ENCODE measurements around the gene ICAM5.
A peak's percentile ranks its signal among the peaks of the same experiment; 100 is the strongest.
"Not testable (repeated sequence)": the region's sequence is repeated elsewhere in the genome, so short reads cannot be mapped to it uniquely, and the experiment has no call there.

Gene ICAM5

DNA sequence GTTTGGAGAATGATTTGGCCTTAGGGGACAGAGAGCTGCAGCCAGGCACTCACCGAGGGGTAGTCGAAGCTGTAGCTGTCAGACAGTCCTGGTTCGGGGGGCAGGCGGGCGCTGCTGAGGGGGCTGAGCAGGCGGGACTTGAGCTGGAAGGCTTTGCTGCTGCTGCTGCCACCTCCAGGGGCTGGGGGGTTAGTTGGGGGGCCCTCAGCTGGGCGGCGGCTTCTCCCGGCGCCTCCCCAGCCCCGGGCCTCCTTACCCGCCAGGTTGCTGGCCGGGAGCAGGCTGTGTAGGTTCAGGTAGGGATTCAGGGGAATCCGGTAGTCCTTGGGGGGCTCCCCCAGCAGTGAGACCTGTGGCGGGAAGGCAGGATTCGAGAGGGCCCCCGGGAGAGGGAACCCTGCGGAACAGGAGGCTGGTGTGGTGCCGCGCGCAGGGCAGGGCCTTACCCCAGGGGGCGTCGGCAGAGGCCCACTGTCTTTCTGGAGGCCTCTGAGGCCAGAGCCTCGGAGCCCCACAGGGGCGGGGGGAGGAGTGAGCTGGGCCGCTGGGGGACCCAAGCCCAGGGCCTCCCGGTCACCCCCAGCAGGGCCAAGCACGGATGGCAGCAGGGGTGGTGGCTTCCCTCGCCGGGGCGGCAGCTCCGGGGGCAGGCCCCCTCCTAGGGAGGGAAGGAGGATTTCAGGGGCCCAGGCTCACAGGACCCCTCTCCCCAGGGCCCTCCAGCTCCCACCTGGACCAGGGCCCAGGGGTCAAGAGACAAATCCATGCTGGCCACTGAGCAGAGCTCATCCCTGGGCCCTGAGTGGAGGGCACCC lies 31.1 kb downstream of the ICAM5 start:
- DNase-seq (ENCODE audit: low read depth in 2 of 2), result no peak

DNA sequence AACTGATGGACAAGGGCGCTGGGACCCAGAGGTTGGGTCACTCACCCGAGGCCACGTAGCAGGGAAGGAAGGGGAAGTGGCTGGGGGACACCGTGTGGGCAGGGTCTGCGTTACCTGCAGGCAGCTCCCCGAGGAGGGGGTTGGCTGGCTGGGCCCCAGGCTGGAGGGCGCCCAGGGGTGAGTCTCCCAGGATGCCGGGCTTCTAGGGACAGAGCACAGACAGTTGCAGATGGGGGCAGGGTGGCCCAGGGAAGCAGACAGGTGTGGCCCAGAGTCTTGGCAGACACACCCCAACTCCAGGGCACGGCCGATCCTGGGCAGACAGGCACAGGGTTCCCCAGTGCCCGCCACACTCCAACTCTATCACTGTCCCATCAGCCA lies 31.7 kb downstream of the ICAM5 start:
- no peak for DNase-seq (ENCODE audit: low read depth in 2 of 2)

DNA sequence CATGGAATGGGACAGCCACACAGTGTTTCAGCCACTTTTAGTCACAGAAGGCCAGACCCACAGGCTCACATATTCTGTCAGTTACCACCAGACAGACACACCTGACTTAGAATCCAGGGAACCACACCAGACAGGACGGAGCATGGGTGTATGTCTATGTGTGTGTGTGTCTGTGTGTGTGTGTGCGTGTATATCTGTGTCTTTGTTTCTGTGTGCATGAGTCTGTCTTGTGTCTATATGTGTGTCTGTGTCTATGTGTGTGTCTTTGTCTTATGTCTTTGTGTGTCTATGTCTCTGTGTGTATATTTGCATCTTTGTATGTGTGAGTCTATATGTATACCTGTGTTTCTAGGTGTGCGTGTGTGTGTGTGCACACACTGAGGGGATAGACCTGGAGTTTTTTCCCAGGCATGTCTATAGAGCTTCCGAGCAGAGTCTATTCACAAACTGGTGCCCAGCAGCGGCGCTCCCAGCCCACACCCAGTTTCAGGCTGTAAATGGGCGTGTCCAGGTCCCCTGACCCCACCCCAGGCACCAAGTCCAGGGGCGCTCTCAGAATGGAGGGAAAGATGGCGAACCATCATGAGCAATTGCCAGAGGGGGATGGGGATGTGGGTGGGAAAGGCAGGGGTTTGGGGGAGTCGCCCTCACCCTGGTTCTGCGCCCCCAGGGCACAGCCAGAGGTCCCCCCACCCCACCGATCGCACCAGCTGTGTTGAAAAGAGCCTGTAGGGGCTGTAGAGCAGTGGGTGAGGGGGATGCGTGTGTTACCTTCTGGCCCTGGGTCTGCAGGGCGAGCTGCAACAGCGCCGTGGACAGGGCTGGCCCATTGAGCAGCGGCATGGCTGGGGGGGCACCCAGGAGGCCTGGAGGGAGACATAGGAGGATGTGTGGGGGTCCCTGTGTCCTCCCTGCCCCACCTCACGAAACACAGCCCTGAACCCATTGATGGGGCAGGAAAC lies 32.4 kb downstream of the ICAM5 start:
- DNase-seq (ENCODE audit: low read depth in 2 of 2), result no peak

DNA sequence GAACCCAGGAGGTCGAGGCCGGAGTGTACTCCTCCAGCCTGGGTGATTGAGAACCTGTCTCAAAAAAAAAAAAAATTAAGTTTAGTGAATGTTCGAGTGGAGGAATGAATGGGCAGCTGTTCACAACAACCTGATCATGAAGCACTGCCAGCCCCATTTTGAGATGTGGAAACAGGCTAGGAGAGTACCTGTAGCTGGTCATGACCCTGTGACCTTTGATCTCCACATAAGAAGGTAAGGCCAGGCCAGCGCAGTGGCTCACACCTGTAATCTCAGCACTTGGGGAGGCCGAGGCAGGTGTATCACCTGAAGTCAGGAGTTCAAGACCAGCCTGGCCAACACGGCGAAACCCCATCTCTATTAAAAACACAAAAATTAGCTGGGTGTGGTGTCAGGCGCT lies 36.0 kb downstream of the ICAM5 start:
- DNase-seq (ENCODE audit: low read depth in 2 of 2), result no peak

DNA sequence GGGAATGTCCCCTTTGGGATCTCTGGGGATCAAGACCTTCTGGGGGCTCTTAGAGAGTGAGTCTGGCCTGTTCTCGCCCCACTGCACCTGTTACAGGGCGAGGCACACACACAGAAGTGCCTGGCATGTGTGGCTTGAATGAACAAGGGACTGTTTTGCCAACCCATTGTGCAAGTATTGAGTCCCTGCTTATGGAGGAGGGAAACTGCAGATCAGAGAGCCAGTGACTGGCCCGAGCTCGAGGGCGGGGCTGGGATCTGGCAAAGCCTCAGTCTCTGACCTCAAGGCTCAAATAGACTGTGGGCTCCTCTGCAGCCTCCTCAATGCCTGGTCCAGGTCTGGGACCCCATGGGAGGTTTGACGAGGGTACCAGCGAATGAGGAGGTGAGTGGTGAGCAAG lies 38.0 kb downstream of the ICAM5 start:
- no peak for DNase-seq (ENCODE audit: low read depth in 2 of 2)

DNA sequence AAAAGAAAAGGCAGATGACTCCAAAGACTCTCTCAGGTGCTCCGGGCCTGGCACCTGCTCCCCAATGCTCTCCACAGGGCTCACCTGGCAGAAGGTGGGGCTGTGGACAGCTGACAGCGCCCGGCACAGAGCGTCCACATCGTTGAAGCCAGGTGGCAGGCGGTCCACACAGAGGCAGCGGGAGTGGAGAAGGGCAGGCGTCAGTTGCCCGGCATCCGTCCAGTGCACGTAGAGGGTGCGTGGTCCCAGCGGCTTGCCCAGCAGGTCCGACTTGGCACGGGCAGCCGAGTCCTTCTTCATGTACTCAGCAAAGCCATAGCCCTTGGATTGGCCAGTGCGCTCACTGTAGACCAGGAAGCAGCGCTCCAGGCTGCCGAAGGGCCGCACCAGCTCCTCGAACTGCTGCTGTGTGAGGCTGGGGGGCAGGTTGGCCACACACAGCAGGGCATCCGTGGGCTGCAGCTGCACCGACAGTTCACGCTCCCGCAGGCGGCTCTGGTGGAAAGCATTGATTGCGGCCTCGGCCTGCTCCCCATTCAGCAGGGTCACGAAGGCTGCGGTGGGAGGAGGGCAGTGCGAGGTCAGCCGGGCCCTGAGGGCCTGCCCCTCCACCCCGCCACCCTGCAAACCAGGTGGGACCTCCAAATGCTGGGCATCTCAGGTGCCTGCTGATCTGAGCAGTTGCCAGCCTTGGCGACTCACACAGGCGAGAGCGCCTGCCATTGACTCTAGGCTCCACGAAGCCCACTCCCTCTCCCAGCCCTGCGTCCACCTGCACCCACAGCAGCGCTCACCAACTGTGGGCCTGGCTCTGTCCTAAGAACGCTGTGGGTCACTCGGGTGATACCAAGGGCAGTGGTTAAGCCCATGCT lies 39.0 kb downstream of the ICAM5 start:
- DNase-seq (ENCODE audit: low read depth in 2 of 2), result no peak

DNA sequence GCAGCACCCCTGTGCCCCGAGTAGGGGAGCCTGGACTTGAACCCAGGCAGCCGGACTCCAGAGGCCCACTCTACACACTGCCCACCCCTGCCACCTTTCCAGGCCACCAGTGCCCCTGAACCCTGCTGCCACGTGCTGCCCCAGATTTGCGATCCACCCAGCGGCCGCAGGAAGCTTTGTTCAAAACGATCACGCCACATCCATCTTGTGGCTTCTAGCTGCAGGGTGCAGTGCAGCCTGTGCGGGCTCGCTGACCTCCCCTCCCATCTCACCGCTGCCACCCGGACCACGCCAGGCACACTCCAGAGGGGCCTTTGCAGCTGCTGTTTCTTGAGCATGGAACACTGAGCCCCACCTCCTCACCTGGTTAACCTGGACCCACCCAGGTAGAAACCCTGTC lies 39.8 kb downstream of the ICAM5 start:
- DNase-seq (ENCODE audit: low read depth in 2 of 2), result no peak

DNA sequence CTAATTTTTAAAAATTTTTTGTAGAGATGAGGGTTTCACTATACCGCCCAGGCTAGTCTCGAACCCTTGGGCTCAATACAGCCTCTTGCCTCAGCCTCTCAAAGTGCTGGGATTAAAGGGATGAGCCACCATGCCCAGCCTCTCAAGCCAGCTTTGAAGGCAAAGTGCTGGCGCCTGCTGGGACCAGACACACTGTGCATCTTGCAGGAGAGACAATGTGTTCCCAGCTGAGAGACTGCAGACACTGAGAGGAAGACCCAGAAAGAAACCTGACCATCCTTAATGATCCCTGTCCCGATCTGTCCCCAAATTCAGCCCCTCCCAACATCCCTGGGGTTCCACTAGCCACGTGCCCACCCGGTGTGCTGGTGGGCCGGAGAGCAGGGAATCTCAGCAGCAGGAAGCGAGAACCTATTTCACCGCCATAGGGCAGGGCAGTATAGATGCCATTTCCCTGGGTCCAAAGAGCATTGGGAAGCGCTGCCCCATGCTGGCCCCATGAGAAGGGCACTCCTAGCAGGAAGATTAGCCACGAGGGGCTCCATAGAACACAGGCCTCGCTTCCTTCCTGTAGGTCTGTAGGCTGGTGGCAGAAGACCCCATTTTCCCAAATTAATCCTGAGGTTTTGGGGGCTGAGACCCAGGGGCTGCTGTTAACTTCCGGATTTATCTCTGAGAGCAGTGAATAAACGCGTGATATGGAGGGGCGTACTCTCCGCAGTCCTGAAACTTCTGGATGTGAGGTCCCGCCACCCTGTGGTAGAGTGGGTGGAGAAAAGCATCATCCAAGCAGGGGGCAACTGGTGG lies 42.6 kb downstream of the ICAM5 start:
- no peak for DNase-seq (ENCODE audit: low read depth in 2 of 2)

DNA sequence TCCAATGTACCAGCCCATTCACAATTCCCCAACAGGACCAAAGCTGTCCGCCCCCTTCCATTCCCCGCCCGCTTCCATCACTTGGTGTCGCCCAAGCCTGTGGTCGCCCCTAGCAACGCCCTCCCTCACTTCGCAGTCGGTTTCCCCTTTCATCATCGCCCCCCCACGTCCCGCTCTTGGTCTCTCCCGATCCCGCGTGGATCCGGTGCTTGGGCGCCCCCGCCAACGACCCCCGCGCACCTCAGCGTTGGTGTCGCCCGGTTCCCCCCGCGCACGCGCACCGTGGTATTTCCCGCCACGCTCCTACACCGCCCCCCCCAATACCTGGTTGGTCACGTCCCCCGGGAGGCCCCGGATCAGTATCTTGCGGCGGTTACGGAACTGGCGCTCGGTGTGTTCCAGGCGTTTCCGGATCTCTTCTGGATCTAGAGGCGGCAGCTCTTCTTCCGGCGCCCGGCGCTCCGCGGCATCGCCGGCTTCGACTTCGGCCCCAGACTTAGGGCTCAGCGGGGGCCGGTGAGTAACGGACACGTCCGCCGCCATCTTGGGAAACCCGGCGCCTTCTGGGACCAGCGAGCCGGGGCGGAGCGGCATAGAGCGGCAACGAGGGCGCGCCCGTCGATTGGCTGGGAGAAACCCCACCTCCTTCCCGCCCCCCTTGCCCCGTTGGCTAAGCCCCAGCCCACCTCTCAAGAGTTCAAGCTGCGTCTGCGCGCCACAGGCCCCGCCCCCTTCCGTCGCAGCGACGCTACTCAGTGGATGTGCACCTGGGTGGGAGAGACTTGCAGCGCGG lies 43.4 kb downstream of the ICAM5 start, which contains the start of gene RAVER1:
Gene RAVER1, minus strand, starts transcription at position 565 of the 793 bp plus-strand sequence. Its CDS starts 22 bp downstream, at position 543.
- DNase-seq (ENCODE audit: low read depth in 2 of 2), result peak; percentile 97 to 99

DNA sequence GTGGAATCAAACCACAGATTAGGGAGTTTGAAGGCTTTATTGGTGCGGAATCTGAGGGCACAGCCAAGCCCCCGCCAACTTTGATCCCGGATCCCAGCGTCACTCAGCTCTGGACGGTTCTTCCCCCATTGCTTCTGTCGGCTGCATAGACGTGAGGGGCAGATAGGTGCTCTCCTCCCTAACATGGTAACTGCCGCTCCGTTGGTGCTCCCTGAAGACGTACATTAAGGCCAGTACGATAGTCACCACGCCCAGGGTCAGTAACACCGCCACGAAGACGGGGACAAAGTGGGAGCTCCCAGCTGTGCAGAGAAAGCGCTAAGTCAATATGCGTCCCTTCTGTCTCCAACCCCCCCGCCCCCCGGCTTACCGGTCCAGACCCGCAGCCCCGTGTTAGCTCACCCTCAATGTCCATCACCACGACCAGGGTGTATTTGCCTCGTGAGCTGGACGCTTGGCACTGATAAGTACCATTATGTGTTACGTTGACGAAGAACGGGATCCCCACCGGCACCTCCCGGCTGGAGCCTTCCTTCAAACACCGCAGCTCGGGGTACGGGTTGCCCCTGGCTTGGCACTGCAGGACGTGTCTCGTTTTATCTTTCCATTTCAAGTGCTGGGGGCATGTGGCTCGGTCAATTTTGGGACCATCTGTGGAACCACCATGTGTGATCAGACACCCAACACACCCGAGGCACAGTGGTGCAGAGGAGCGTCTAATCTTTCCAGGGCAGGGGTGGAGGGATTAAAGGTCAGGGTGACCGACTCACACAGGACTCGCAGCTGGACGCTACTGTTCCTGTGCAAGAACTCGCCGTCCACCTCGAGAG lies 44.2 kb downstream of the ICAM5 start:
- no peak for DNase-seq (ENCODE audit: low read depth in 2 of 2)

DNA sequence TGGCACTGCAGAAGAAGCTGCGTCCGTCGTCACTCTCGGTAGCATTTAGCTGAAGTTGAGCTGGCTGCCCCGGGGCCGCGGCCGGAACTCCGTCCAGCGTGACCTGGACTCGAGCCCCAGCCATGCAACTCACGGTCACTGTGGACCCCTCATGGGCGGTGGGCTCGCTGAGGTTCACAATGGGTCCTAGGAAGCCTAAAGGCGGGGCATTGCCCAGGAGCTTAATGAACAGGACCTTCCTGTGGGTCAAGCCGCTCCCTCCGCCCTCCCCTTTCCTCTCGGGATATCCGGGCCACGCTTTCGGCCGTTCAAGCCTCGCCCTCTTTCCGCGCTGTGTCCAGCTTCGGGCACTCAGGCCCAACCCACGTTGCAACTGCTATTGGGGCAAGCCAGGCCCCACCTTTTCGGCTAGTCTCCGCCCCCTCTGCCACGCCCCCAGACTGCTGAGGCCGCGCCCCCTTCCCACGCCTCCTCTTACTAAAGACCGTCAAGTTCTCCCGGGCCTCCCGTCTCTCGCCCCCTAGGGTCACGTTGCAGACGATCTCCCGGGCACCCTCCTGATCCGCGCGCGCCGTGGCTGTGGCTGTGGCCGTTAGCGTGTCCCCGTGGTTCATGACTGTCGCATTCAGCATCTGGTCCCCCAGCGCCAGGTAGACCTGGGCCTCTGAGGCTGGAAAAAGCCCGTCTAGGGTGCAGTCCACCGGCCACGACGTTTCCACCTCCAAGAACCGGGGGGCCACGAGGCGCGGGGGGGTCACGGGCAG lies 45.0 kb downstream of the ICAM5 start:
- peak; percentile 35 to 61 for DNase-seq (ENCODE audit: low read depth in 2 of 2)

DNA sequence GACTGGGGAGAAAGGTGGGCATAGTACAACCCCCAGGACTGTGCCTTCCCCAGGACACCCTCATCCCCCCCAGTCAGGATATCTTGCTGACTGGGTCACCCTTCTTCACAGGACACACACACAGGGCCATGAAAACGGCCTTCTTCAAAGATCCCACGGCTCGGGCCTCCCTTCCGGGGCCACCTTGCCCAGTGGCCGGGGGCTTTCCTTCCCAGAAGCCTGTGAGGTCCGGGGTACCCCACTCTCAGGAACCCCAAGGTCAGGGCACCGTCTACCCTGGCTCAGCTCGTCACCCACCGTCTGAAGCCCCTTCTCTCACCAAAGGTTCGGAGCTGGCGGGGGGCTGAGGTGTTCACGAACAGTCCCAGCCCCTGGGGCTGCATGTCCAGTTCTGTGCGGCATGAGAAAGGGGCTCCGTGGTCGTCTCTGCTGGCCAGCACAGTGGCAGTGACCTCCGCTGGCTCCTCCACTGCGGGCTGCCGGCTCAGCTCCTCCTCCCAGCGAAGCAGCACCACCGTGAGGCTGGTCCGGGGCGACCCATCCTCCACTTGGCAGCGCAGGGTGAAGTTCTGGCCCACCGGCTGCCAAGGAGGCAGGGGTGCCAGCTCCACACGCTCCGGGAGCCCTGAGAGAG lies 45.7 kb downstream of the ICAM5 start:
- no peak for DNase-seq (ENCODE audit: low read depth in 2 of 2)

DNA sequence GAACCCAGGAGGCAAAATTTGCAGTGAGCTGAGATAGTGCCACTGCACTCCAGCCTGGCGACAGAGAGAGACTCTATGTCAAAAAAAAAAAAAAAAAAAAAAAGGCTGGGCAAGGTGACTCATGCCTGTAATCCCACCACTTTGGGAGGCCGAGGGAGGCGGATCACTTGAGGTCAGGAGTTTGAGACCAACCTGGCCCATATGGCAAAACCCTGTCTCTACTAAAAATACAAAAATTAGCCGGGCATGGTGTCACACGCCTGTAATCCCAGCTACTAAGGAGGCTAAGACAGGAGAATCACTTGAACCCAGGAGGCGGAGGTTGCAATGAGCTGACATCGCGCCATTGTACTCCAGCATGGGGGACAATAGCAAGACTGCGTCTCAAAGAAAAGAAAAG lies 47.0 kb downstream of the ICAM5 start:
- not testable (repeated sequence) for DNase-seq (ENCODE audit: low read depth in 2 of 2)

DNA sequence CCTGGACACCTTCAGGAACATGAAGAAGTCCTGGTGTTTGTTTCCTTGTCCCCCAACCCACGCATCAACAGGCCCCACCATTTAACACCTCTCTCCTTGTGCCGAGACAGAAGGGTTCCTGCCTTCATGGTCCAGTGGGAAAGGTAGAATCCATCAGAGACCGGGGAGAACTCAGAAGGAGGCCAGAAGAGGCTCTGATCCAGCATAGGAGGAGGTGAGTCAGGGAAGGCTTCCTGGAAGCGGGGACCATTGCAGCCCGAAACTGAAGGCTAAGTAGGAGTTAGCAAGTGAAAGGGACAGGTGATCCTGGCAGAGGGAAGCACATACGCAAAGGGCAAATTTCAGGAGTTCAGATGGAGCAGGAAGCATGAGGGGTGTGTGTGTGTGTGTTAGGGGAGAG lies 49.2 kb downstream of the ICAM5 start:
- no peak for DNase-seq (ENCODE audit: low read depth in 2 of 2)

DNA sequence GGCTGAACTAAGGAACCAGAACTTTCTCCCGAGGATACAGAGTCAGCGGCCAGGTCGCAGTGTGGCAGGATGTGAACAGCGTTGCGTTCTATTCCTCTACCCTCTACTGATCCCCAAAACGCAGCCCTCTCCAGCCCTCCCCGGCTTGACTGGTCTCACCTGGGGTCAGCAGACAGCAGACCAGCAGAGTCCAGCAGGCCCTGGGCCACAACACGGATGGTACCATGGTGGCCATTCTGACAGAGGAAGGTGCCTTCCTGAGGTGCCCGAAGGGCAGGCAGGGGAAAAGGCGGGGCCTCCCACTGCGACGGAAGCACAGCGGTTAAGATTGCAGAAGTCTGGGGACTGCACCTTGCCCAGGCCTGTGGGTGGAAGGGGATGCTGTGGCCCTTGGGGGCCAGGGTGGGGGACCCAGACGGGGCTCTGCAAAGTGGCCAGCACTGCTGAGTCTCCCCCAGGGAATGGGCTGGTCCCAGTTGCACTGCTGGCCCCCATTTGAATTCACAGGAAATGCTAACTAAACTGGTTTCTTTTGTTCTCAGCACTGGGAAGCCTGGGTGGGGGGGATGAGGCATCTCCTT lies 49.7 kb downstream of the ICAM5 start, which contains the start of gene ICAM3:
Gene ICAM3, minus strand, starts transcription at position 245 of the 581 bp plus-strand sequence. Its CDS starts 10 bp downstream, at position 235.
- peak; percentile 56 to 61 for DNase-seq (ENCODE audit: low read depth in 2 of 2)

DNA sequence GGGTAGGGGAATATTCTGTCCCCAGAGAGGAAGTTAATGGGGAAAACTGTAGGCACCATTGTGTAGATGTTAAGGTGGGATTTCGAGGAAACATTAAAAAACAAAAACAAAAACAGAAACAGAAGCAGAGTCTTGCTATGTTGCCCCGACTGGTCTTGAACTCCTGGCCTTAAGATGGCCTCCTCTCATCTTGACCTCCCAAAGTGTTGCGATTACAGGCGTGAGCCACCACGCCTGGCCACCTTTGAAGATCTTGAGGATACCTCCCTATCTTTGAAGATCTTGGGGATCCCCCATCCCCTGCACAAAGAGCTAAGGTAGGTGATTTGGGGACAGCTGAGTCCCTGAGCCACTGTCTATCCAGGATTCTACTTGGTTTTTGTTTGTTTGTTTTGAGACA lies 50.2 kb downstream of the ICAM5 start:
- no peak for DNase-seq (ENCODE audit: low read depth in 2 of 2)

DNA sequence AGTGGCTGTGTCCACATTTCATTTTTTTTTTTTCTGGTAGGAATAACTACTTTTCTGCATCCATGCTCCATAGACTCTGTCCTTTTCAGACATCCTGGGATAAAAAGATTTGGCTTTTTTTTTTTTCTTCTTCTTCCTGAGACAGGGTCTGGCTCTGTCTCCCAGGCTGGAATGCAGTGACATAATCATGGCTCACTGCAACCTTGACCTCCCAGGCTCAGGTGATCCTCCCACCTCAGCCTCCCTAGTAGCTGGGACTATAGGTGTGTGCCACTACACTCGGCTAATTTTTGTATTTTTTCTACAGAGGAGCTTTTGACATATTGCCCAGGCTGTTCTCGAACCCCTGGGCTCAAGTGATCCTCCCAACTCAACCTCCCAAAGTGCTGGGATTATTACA lies 53.7 kb downstream of the ICAM5 start:
- no peak for DNase-seq (ENCODE audit: low read depth in 2 of 2)

Measured in activated CD4-positive, alpha-beta T cell treated with anti-CD3 and anti-CD28 coated beads for 24 hours (primary cell).